ENCODE measurements around the gene USO1. TPM values are rescaled to one million over a fixed set of nuclear protein-coding genes. Genes with fewer than 3 reads are reported as not detected.

Gene USO1
- total and polyA plus RNA-seq, 2 of the 8 experiments (the other 6 are each of a cell fraction or from before 2014, with no cell fraction given), result 57.3 to 198 TPM

DNA sequence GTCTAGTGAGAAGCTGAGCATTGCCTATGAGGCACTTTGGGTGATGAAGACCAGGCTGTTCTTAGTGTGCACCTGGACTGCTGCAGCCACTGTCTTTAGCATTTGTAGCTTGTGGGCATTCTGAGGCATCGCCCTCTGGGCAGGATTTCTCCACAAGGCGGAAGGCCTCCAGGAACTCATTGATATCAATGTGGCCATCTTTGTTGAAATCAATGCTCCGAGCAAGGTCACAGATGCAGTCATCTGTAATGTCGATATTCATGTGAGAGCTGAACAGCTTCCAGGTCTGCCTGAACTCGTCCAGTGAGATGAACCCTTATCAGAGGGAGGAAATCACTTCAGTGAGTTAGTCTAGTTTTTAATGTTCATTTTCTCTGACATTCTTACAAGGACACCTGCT lies 136.2 kb downstream of the USO1 start:
- H2BK15ac ChIP-seq (ENCODE audit: low read length), result no peak overlapping the region
- H2BK20ac ChIP-seq (ENCODE audit: low read length), result no peak overlapping the region
- no peak overlapping the region for H4K91ac ChIP-seq (replicated peaks; ENCODE audit: insufficient read length, low read length)
- H3K36me3 ChIP-seq (ENCODE audit: control insufficient read depth in 2 of 4, insufficient read depth in 4 of 4, low read length in 3 of 4), result no peaks in the 10 kb centered on the region
- no peak overlapping the region for H4K5ac ChIP-seq (ENCODE audit: insufficient read length, low read depth, low read length)
- no peaks in the 10 kb centered on the region for H3K27me3 ChIP-seq (replicated peaks in 1 of 4; ENCODE audit: control insufficient read depth in 3 of 4, extremely low read depth in 1 of 4, insufficient read depth in 3 of 4, low read length in 3 of 4)
- no peak overlapping the region for H3K4me2 ChIP-seq (ENCODE audit: insufficient read depth in 1 of 2, low read depth in 2 of 2, low read length in 2 of 2)
- no peaks in the 10 kb centered on the region for H4K20me1 ChIP-seq (replicated peaks in 1 of 2; ENCODE audit: control insufficient read depth in 1 of 2, insufficient read depth in 2 of 2, low read length in 2 of 2)
- POLR2A ChIA-PET (ENCODE audit: partially characterized antibody), result no interaction called here
- no peak overlapping the region for H3K14ac ChIP-seq (ENCODE audit: insufficient read length)
- no peak for FAIRE-seq
- no peak overlapping the region for H3K56ac ChIP-seq (replicated peaks; ENCODE audit: insufficient read length, low read depth, low read length)
- CTCF ChIA-PET (ENCODE audit: partially characterized antibody), result interaction anchor here (0.7 to 1.0 kb wide), 2 partner anchors 8 to 250 kb away, joined by 4 to 5 read pairs; no protein-coding TSS in a partner anchor
- H3K79me2 ChIP-seq (ENCODE audit: control insufficient read depth in 1 of 2, insufficient read depth in 2 of 2, low read length in 2 of 2), result no peaks in the 10 kb centered on the region
- no peak overlapping the region for H2BK12ac ChIP-seq (ENCODE audit: low read depth, low read length)
- H3K4me3 ChIP-seq (ENCODE audit: extremely low read depth in 1 of 4, insufficient read depth in 2 of 4, low read depth in 3 of 4, low read length in 4 of 4), result no peak overlapping the region
- no peak for DNase-seq (ENCODE audit: low read depth in 1 of 2, low spot score in 2 of 2)
- H3K18ac ChIP-seq (ENCODE audit: extremely low read depth, low read length), result no peak overlapping the region
- H3K23ac ChIP-seq (ENCODE audit: insufficient read length), result no peak overlapping the region
- H3K9me3 ChIP-seq (ENCODE audit: insufficient read depth in 2 of 2, low read depth in 1 of 2, low read length in 1 of 2), result no peaks in the 10 kb centered on the region
- H2BK120ac ChIP-seq (replicated peaks; ENCODE audit: low read depth, low read length), result no peak overlapping the region
- H2AFZ ChIP-seq (ENCODE audit: low read length), result 0 out of 2 replicates have a peak overlapping the region, but pooled peaks have one; percentile 41
- no peaks in the 10 kb centered on the region for H3K23me2 ChIP-seq (ENCODE audit: low read depth, low read length)
- no peaks in the 10 kb centered on the region for H3K4me1 ChIP-seq (replicated peaks in 1 of 4; ENCODE audit: control insufficient read depth in 3 of 4, insufficient read depth in 4 of 4, low read length in 3 of 4)
- TF ChIP-seq, protein P1, sequence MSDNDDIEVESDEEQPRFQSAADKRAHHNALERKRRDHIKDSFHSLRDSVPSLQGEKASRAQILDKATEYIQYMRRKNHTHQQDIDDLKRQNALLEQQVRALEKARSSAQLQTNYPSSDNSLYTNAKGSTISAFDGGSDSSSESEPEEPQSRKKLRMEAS (IDR thresholded peaks at IDR 0.05), result no peak
- TF ChIP-seq POLR2AphosphoS5 (IDR thresholded peaks at IDR 0.05; ENCODE audit: low read depth, low read length) (no peak), NRF1 (IDR thresholded peaks at IDR 0.05; ENCODE audit: low read depth, low read length) (no peak), CBX8 (IDR thresholded peaks at IDR 0.05; ENCODE audit: borderline replicate concordance, low read depth, low read length) (no peak)
- H3K79me1 ChIP-seq (ENCODE audit: low read depth, low read length), result no peaks in the 10 kb centered on the region; the same call in 1 of the 2 replicates
- H2BK5ac ChIP-seq (ENCODE audit: low read depth, low read length), result no peak overlapping the region
- 84% methylated on average over 5 of the region's 5 CpGs; no CpG with 5 or more reads in 1 of the 2 experiments for WGBS, 2 experiments (ENCODE audit: extremely low coverage in 1 of 2, insufficient coverage in 1 of 2, insufficient read length in 1 of 2, insufficient replicate concordance in 2 of 2, low coverage in 1 of 2, low lambda C conversion rate in 2 of 2, missing lambda C conversion rate in 1 of 2)
- H3K27ac ChIP-seq (ENCODE audit: low read depth, low read length), result no peak overlapping the region
- no peak overlapping the region for H4K8ac ChIP-seq (ENCODE audit: extremely low read depth, insufficient read depth, low read length)
- H3K9ac ChIP-seq (replicated peaks in 1 of 4; ENCODE audit: extremely low read depth in 1 of 4, low read depth in 3 of 4, low read length in 3 of 4), result no peak overlapping the region
- H3K4ac ChIP-seq (replicated peaks; ENCODE audit: insufficient read length, low read depth, low read length), result no peak overlapping the region
- no peak overlapping the region for H2AK5ac ChIP-seq (ENCODE audit: low read depth, low read length)
